Occipital lobe (tissue), 2 donors: ENCODE measurements around the gene PM20D2. TPM values are rescaled to one million over a fixed set of nuclear protein-coding genes. Genes with fewer than 3 reads are reported as not detected.

ENCODE experiments used
- DNase-seq: peaks from one replicate; lab custom pipeline; 2025; lab: John Stamatoyannopoulos, UW
- total RNA-seq: library from RNA; depleted of rRNA; stranded (reverse); fragments of >200 nt; gene quantifications from one replicate; pipeline ENCODE4 v1.2.3, GENCODE V29; 2014

Gene PM20D2
- total RNA-seq, 1 donor from 2014 or later = 20.9 TPM

- DNase-seq = no peak
Measured at GRCh38 chr6:89200706-89201215, 54.9 kb downstream of the PM20D2 start.

- no peak for DNase-seq
Measured at GRCh38 chr6:89204096-89204495, 58.2 kb downstream of the PM20D2 start.

GRCh38 chr6:89205819-89206218 lies 60.0 kb downstream of the PM20D2 start:
- no peak for DNase-seq

GRCh38 chr6:89208551-89208950 lies 62.7 kb downstream of the PM20D2 start:
- no peak for DNase-seq

GRCh38 chr6:89209457-89209856 lies 63.6 kb downstream of the PM20D2 start:
- DNase-seq = no peak

GRCh38 chr6:89212472-89212871 lies 66.6 kb downstream of the PM20D2 start:
- no peak for DNase-seq

GRCh38 chr6:89214197-89214596 lies 68.3 kb downstream of the PM20D2 start:
- DNase-seq = no peak

Other genes with a start within 250 kb of the PM20D2 start
- 87.2 TPM for gene RNGTT, start 182.4 kb upstream of the PM20D2 start, total RNA-seq
- 80.9 TPM for gene PNRC1, start 65.3 kb upstream of the PM20D2 start, total RNA-seq
- gene SRSF12, start 28.0 kb upstream of the PM20D2 start, total RNA-seq = 34.9 TPM
- not detected for gene GABRR1, start 71.3 kb downstream of the PM20D2 start, total RNA-seq
- 0.16 TPM for gene GABRR2, start 169.2 kb downstream of the PM20D2 start, total RNA-seq
- 62.5 TPM for gene UBE2J1, start 206.7 kb downstream of the PM20D2 start, total RNA-seq